GM20000 (cell line): ENCODE data around the gene MTMR6.

Experiments used
- DNase-seq: peaks from one replicate; pipeline ENCODE4 v3.0.0; 2012; ENCODE audit warnings: low spot score
- CTCF ChIP-seq: IDR thresholded peaks from 2 replicates; pipeline ENCODE4 v1.5.1; 2012; ENCODE audit warnings: mild to moderate bottlenecking, control low read depth; ENCODE audit errors: extremely low read depth, missing control alignments

The MTMR6 gene

DNA sequence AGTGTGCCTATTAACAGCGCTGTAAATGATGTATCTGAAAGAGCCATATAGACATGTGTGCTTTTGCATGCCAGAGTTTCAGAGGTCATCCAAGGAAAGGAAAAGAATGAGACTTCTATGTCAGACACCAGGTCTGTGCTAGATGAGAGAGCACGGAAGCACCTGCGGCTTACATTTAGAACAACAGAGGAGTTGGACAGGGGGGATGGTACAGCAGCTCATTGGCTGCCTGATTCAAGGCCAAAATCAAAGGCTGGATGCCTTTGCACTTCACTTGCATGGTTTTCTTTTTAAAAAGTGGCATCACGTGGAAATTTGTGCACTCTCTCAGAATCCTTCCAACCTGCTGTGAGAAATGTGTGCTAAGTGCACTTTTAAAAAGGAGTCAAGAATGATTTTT is 82.4 kb downstream of the MTMR6 start:
- DNase-seq, result no peak
- TF ChIP-seq CTCF, result no peak

GRCh38 chr13:25203127-25203740 is 84.1 kb downstream of the MTMR6 start:
- DNase-seq, result no peak
- no peak for TF ChIP-seq CTCF

GRCh38 chr13:25200783-25201182 is 86.5 kb downstream of the MTMR6 start:
- no peak for DNase-seq
- no peak for TF ChIP-seq CTCF

DNA sequence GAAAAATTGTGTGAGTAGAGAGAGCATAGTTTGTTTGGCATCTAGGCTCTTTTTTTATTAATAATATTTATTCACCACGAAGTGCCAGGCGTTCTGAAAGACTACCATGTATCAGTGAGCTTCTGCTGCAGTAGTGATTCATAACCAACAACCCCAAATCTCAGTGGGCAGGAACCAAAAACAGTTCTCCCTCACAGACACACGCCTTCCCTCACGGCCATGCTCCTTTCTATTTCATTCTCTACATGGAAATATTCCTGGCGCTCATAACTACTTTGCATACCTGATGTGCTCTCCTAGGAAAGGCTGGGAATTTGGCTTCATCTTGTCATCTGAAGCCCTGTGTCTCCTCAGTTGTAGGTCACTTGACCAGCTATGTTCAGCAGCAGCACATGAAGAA is 88.6 kb downstream of the MTMR6 start:
- TF ChIP-seq CTCF, result no peak
- DNase-seq, result no peak

DNA sequence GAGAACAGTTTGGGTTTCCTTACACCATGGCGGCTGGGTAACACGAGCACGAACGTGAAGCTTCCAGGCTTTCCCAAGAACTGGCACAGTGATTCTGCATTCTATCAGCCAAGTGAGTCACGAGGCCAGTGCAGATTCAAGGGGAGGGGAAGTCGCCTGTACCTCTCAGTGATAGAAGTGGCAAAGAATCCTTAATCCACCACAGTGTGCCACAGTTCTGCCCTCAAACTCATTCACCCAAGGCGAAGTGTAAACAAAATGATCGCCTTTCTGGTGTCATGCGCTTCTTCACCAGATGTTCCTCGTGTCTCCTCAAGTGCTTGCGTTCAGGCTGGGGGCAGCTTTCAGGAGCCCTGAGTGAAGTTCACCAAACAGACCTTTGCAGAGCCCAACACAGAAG is 90.3 kb downstream of the MTMR6 start:
- DNase-seq, result no peak
- no peak for TF ChIP-seq CTCF
